ENCODE data around the gene SLCO4A1.

The SLCO4A1 gene

DNA sequence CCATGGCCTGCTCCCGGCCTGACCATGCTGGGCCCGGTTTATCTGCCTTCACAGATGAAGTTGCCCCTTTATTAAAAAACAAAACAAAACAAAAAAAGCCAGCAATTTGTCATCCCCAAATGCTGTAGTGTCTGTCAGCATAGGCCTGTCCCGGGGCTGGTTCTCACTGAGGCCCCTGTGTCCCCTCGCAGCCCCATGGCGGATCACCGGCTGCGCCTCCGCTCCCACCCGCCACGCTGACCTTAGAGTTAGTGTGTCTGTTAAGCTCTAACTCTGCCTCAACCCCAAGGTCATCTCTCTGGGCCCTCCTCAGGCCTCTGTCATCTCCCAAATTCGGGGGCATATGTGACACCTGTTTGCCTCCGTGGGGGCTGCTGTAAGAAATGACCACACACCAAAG is 11.1 kb downstream of the SLCO4A1 start:
- DNase-seq: no peak

DNA sequence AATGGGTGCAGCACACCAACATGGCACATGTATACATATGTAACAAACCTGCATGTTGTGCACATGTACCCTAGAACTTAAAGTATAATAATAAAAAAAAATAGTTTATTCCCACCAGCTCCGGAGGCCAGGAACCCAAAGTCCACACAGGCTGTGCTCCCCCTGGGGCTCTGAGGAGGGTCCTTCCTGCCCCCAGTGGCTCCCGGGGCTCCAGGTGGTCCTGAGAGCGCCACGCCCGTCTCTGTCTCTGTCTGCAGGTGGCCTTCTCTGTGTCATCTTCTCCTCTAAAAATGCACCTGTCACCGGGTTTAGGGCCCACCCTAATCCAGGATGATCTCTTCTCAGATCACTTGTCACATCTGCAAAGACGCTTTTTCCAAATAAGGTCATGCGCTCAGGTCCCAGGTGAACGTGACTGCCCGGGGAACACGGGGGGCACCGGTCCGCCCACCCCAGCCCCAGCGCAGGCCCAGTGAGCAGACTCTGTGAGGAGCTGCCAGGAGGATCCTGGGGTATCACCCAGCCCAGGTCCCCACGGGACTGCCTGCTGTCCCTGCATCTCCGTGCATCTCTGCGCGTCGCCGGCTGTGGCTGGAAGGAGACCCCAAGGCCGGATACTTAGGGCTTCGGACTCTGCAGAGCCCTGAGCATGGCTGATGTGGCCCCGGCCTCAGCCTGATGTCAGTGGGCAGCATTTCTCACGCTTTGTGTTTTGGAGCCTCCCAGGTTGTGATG is 11.8 kb downstream of the SLCO4A1 start:
- no peak for DNase-seq

DNA sequence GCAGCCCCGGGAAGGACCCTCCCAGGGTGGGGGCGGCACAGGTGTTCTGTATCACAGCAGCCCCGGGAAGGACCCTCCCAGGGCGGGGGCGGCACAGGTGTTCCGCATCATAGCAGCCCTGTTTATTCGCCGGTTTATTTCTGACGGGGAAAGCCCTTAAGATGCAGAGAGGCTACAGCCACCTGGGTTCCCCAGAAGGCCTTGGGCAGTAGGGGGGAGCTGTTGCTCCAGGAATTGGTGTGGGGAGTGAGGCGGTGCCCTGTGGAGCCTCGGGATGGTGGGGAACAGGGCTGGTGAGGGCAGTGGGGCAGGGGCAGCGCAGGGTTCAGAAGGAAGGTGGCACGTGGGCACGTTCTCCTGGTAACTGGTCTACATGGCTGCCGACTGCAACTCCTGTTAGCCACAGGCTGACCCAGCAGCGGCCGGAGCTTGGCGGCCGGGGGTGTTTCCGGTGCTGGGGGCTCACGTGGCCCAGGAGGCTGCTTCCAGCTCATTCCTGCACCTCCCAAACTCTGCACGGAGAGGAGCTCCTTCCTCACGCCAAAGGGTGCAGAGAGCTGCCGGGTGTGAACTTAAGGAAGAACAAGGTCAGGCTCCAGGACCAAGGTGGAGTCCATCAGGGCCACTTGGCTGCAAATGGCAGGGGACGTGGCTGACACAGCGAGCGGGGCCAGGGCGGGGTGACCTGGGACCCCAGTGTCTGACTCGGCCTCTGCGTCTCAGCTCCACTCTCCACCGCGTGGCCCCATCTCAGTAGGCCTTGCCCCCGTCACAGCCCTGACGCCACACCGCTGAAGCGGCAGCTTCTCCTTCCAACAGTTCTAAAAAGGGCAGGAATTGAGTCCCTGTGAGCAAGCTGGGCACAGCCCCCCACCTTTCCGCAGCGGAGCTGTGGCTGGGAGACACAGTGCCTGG is 13.2 kb downstream of the SLCO4A1 start:
- DNase-seq: no peak

GRCh38 chr20:62656197-62656918 is 14.1 kb downstream of the SLCO4A1 start:
- no peak for DNase-seq

GRCh38 chr20:62656919-62657588 is 14.8 kb downstream of the SLCO4A1 start:
- DNase-seq: no peak

DNA sequence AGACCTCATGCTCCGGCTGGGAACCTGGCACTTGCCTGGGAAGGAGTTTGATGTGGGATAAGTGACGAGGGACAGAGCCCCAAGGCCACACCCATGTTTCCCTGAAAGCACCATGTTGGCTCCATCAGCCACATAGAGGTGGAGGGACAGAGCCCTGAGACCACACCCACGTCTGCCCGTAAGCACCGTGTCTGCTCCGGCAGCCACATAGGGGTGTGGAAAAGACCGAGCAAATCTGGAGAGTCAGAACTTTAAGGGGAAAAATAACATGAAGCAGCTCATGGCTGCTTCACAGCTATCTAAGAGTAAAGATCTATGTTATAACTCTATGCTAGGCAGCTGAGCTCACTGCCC is 15.3 kb downstream of the SLCO4A1 start:
- DNase-seq: no peak

GRCh38 chr20:62657956-62658355 is 15.7 kb downstream of the SLCO4A1 start:
- no peak for DNase-seq

DNA sequence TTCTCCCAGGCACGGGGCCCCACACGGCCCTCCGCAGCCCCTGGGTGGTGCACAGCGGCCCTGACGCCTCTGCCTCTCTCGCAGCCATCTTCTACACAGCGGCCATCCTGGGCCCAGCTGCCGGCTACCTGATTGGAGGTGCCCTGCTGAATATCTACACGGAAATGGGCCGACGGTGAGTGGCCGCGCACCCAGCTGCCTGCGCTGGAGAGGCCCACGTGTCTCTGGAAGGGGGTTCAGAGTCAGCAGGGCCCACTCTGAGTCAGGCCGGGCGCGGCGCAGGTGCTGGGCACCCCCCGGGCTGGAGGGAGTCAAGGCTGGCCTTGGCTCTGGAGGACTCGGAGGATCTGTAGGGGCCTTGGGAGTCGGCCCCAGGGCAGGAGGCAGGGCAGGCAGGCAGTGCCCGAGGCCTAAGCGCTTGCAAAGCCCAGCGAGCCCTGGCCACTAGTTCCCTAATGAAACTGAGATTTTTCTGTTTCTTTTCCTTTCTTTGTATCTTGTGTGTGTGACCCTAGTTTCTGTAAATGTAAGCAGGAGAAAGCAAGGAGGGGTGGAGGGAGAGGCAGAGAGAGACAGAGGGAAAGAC is 16.4 kb downstream of the SLCO4A1 start:
- DNase-seq: no peak

- DNase-seq: no peak
Observed at GRCh38 chr20:62659488-62660239, 17.4 kb downstream of the SLCO4A1 start.

GRCh38 chr20:62660240-62660615 is 17.9 kb downstream of the SLCO4A1 start:
- no peak for DNase-seq

DNA sequence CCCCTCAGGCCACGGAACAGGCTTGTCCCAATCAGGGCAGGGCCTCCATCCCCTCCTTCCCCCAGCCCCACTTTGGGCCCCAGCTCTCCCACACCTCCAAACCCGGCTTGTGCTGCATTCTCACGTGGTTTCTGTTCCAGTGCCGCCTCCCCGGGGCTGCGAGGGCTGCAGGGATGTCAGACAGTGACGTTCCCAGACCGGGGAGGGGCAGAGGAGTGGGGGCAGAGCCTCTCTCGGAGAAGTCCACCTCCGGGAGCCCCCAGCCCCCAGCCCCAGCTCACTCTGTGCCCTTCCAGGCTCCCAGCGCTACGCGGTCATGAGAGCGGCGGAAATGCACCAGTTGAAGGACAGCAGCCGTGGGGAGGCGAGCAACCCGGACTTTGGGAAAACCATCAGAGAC is 18.5 kb downstream of the SLCO4A1 start:
- DNase-seq: no peak

GRCh38 chr20:62661647-62662046 is 19.3 kb downstream of the SLCO4A1 start:
- no peak for DNase-seq

DNA sequence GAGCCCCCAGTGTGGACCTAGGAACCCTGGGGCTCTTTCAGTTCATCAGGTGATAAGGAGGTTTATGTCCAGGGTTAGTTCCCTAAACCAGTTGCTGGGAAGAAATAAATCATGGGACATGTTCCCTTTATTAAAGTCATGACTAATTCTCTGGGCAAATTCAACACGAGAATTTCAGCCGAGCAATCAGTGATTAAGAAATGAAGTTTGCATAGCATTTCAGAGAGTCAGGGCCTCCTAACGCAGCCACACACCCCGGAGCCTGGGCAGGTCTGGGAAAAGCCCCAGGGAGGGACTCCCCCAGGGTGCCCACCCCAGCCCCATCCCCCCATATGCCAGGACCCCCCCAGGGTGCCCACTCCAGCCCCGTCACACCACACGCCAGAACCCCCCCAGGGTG is 20.1 kb downstream of the SLCO4A1 start:
- no peak for DNase-seq

GRCh38 chr20:62663145-62664018 is 21.1 kb downstream of the SLCO4A1 start:
- DNase-seq: no peak

DNA sequence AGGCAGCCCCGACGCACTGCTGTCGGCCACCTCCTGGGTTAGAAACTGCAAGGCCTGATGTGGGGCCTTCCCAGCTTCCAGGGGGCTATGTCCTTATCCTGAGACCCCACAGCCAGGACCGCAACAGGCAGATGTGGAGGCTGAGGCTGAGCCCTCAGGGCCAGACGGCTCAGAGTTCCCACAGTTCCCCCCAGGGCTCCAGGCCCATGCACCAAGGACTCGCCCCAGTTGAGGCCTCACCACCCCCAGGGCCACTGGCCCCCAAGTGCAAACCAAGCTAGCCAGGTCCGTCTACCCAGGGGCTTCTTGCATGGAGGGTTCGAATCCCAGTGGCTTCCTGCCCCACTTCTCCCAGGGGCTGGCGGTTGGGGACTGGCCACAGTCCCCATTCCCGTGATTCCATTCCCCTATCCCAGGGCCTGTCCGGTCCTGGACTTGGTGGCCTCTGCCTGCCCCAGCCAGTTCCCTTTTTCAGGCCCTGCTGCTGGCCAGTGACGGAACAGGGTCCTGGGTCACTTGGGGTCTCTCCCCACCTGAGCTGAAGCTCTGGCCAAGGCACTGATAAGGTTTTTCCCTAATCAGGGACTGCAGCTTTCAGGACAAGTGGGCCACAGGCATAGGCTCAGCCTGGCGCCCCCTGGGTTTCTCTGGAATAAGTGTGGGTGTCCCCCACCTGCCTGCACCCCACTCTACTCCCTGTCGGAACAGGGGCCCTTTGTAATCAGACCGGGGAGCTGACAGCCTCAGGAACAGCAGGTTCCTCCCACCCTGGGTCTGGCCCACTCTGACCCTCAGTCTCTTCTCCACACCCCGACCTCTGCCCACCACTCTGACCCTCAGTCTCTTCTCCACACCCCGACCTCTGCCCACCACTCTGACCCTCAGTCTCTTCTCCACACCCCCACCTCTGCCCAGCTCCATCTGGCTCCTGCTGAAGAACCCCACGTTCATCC is 22.0 kb downstream of the SLCO4A1 start:
- DNase-seq: no peak

- DNase-seq: no peak
Observed at GRCh38 chr20:62665153-62665754, 23.0 kb downstream of the SLCO4A1 start.

DNA sequence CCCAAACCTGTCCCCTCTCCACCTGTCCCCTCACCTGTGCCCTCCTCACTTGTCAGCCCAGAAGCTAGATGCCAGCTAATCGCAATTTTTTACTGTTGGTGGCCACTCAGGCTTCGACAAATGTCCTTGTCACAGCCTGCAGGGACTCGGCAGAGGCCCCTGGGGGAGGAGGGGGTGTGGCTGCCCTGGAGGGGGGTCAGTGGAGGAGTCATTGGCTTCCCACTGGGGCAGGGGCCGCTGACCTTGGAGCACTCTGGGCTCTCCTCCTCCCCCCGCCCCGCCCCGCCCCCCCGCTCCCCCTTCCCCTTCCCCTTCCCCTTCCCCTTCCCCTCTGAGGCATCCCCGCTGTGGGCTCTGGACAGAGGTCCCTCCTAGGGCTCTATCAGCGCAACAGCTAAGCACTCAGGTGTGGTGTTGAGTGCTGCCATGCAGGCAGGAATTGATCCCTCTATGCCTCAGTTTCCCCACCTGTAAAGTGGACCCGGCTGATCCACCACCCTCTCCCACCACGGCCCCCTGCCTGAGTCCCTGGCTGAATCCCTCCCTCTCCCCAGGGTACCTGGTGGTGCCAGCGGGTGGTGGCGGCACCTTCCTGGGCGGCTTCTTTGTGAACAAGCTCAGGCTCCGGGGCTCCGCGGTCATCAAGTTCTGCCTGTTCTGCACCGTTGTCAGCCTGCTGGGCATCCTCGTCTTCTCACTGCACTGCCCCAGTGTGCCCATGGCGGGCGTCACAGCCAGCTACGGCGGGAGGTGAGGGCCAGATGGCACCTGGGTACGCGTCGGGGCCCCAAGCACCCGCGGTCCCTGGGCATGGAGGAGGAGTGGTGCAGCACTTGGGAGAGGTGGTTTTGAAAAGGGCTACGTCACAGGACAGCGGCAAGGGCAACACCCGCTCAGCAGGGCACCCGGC is 23.8 kb downstream of the SLCO4A1 start:
- DNase-seq: no peak

All from stimulated activated CD4-positive, alpha-beta T cell treated with anti-CD3 and anti-CD28 coated beads, Interleukin-2, amount 100 ng/mL, for 24 hours (primary cell).